ENCODE results near the gene PRR19.

The PRR19 gene

DNA sequence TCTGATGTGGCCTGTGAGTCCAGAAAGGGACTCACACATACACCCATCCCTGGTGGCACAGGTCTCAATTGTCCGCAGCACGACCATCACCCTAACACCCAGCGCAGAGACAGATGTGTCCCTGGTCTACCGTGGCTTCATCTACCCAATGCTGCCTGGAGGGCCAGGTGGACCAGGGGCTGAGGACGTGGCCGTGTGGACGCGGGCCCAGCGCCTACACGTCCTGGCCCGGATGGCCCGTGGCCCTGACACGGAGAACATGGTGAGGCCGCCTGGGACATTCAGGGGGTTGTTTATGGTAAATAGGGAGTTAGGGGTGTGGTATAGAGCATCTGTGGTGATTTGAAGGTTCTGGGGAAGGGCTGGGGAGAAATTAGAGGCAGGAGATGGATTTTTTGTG, 46.3 kb downstream of the PRR19 start:
- Histone ChIP-seq H3K27me3 (ENCODE audit: control insufficient read depth, low read length) (no peaks in the 10 kb centered on the region), H3K4me1 (ENCODE audit: control insufficient read depth, low read length) (no peaks in the 10 kb centered on the region), H4K20me1 (ENCODE audit: control insufficient read depth, insufficient read depth, low read depth, low read length) (no peaks in the 10 kb centered on the region), H3K4me3 (ENCODE audit: low read length) (no peak overlapping the region), H3F3A (ENCODE audit: control insufficient read depth, insufficient read depth) (no peaks in the 10 kb centered on the region), H3K27ac (ENCODE audit: low read depth, low read length) (no peak overlapping the region), H3K4me2 (ENCODE audit: low read length) (no peak overlapping the region), H3K36me3 (ENCODE audit: control insufficient read depth, low read length) (0 out of 2 replicates have a peak, but pooled peaks cover 4% of the 10 kb centered on the region), H3K9me2 (replicated peaks; ENCODE audit: control insufficient read depth, low read length) (no peaks in the 10 kb centered on the region), H3K79me2 (ENCODE audit: control insufficient read depth, low read length) (no peaks in the 10 kb centered on the region), H3K9me3 (ENCODE audit: control insufficient read depth, insufficient read depth, low read length) (no peaks in the 10 kb centered on the region)
- TF ChIP-seq EZH2phosphoT487 (IDR thresholded peaks at IDR 0.05; ENCODE audit: borderline replicate concordance, low read length), result no peak
- TF ChIP-seq, protein P1, sequence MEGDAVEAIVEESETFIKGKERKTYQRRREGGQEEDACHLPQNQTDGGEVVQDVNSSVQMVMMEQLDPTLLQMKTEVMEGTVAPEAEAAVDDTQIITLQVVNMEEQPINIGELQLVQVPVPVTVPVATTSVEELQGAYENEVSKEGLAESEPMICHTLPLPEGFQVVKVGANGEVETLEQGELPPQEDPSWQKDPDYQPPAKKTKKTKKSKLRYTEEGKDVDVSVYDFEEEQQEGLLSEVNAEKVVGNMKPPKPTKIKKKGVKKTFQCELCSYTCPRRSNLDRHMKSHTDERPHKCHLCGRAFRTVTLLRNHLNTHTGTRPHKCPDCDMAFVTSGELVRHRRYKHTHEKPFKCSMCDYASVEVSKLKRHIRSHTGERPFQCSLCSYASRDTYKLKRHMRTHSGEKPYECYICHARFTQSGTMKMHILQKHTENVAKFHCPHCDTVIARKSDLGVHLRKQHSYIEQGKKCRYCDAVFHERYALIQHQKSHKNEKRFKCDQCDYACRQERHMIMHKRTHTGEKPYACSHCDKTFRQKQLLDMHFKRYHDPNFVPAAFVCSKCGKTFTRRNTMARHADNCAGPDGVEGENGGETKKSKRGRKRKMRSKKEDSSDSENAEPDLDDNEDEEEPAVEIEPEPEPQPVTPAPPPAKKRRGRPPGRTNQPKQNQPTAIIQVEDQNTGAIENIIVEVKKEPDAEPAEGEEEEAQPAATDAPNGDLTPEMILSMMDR (IDR thresholded peaks at IDR 0.05; ENCODE audit: low read depth, low read length, poor library complexity, severe bottlenecking), result no peak

DNA sequence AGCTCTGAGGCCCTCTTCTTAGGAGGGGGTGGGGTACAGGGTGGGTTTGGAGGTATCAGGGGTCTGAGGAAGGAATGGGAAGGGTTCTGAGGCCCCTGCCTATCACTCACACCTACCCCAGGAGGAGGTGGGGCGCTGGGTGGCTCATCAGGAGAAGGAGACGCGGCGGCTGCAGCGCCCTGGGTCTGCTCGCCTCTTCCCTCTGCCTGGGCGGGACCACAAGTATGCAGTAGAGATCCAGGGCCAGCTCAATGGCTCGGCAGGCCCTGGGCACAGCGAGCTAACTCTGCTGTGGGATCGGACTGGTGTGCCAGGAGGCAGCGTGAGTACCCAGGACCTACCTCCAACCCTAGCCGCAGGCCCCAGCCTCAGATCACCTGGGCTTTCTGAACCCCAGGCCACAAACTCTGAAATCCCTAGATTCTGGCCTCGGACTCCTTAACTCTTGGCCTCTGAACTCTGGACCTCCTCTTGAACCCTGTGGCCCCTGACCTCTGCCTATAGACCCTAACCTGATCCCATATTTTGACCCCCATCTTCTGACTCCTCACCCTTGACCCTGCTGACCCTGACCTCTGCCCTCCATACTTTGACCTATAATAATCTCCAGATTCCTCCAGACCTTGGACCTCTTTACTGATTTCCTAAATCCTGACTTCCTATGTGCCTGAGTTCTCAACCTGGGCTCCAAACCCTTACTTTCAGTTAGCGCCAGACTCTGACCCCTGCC, 47.6 kb downstream of the PRR19 start:
- H3K4me1 ChIP-seq (ENCODE audit: control insufficient read depth, low read length), result no peaks in the 10 kb centered on the region
- no peaks in the 10 kb centered on the region for H4K20me1 ChIP-seq (ENCODE audit: control insufficient read depth, insufficient read depth, low read depth, low read length)
- TF ChIP-seq, protein P1 (IDR thresholded peaks at IDR 0.05; ENCODE audit: low read depth, low read length, poor library complexity, severe bottlenecking), result no peak
- TF ChIP-seq EZH2phosphoT487 (IDR thresholded peaks at IDR 0.05; ENCODE audit: borderline replicate concordance, low read length), result no peak
- no peaks in the 10 kb centered on the region for H3K9me2 ChIP-seq (replicated peaks; ENCODE audit: control insufficient read depth, low read length)
- no peaks in the 10 kb centered on the region for H3K79me2 ChIP-seq (ENCODE audit: control insufficient read depth, low read length)
- no peaks in the 10 kb centered on the region for H3F3A ChIP-seq (ENCODE audit: control insufficient read depth, insufficient read depth)
- no peak overlapping the region for H3K27ac ChIP-seq (ENCODE audit: low read depth, low read length)
- peaks cover 8% of the 10 kb centered on the region; the same call in 1 of the 2 replicates for H3K36me3 ChIP-seq (ENCODE audit: control insufficient read depth, low read length)
- no peaks in the 10 kb centered on the region for H3K9me3 ChIP-seq (ENCODE audit: control insufficient read depth, insufficient read depth, low read length)
- no peak overlapping the region for H3K4me3 ChIP-seq (ENCODE audit: low read length)
- H3K27me3 ChIP-seq (ENCODE audit: control insufficient read depth, low read length), result no peaks in the 10 kb centered on the region
- H3K4me2 ChIP-seq (ENCODE audit: low read length), result no peak overlapping the region

DNA sequence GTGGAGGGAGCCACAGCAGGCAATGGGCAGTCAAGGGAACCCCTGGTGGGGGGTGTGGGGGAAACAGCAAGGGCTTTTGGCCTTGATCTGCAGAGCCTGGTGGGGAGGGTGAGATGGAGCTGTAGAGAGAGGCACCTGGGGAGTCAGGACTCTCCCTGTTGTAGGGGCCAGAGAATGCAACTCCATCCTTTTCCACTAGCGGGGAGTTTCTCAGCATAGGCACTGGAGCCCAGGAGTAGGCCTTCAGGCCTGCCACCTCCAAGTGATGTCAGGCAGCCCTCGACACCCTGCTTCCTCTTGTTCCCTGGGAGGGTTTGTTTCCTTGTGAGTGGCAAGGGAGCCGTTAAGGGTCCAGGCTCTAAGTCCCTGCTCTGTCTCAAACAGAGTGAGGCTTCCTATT, 48.5 kb downstream of the PRR19 start:
- H3K36me3 ChIP-seq (ENCODE audit: control insufficient read depth, low read length), result peaks cover 6% of the 10 kb centered on the region; the same call in 1 of the 2 replicates
- no peak overlapping the region for H3K4me2 ChIP-seq (ENCODE audit: low read length)
- TF ChIP-seq, protein P1 (IDR thresholded peaks at IDR 0.05; ENCODE audit: low read depth, low read length, poor library complexity, severe bottlenecking), result no peak
- no peak for TF ChIP-seq EZH2phosphoT487 (IDR thresholded peaks at IDR 0.05; ENCODE audit: borderline replicate concordance, low read length)
- H3F3A ChIP-seq (ENCODE audit: control insufficient read depth, insufficient read depth), result no peaks in the 10 kb centered on the region
- no peaks in the 10 kb centered on the region for H3K9me3 ChIP-seq (ENCODE audit: control insufficient read depth, insufficient read depth, low read length)
- no peaks in the 10 kb centered on the region for H3K27me3 ChIP-seq (ENCODE audit: control insufficient read depth, low read length)
- H3K9me2 ChIP-seq (replicated peaks; ENCODE audit: control insufficient read depth, low read length), result no peaks in the 10 kb centered on the region
- H3K4me1 ChIP-seq (ENCODE audit: control insufficient read depth, low read length), result no peaks in the 10 kb centered on the region
- H4K20me1 ChIP-seq (ENCODE audit: control insufficient read depth, insufficient read depth, low read depth, low read length), result no peaks in the 10 kb centered on the region
- H3K4me3 ChIP-seq (ENCODE audit: low read length), result no peak overlapping the region
- no peaks in the 10 kb centered on the region for H3K79me2 ChIP-seq (ENCODE audit: control insufficient read depth, low read length)
- no peak overlapping the region for H3K27ac ChIP-seq (ENCODE audit: low read depth, low read length)

Measured in DOHH2 (cell line).